Fibroblast of skin of left quadriceps (primary cell): ENCODE results near the gene KIF26B.
A peak's percentile ranks its signal among the peaks of the same experiment; 100 is the strongest.
"Not testable (repeated sequence)": the region's sequence is repeated elsewhere in the genome, so short reads cannot be mapped to it uniquely, and the experiment has no call there.

Source experiments
- DNase-seq, 2 experiments: peaks; one replicate each; pipeline ENCODE4 v3.0.0-alpha.2; 2013; ENCODE audit warnings: low read depth in 2 of 2

Gene KIF26B

DNA sequence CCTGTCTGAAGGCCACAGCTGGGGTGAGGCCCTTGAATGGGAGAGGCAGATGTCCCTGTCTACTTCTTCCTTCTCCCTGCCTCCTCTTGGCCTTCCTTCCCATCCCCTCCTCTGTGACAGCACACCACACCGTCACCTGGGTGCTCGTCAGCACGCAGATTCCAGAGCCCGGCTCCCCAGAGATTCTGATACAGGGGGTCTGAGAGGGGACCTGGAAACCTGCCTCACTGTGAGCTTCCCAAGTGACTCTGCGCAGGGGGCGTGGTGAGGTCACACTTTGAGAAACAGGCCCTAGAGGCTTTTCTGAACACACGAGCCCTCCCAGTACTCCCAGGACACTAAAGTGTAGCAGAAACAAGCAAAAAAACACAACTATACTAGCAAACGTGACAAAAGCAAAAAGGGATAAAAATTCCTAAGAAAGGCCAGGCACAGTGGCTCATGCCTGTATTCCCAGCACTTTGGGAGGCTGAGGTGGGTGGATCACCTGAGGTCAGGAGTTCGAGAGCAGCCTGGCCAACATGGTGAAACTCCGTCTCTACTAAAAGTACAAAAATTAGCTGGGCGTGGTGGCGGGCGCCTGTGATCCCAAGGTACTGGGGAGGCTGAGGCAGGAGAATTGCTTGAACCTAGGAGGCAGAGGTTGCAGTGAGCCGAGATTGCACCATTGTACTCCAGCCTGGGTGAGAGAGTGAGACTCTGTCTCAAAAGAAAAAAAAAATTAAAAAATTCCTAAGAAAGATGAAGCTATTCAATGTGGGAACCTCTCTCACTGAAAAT lies 201.3 kb downstream of the KIF26B start:
- not testable (repeated sequence) for DNase-seq

DNA sequence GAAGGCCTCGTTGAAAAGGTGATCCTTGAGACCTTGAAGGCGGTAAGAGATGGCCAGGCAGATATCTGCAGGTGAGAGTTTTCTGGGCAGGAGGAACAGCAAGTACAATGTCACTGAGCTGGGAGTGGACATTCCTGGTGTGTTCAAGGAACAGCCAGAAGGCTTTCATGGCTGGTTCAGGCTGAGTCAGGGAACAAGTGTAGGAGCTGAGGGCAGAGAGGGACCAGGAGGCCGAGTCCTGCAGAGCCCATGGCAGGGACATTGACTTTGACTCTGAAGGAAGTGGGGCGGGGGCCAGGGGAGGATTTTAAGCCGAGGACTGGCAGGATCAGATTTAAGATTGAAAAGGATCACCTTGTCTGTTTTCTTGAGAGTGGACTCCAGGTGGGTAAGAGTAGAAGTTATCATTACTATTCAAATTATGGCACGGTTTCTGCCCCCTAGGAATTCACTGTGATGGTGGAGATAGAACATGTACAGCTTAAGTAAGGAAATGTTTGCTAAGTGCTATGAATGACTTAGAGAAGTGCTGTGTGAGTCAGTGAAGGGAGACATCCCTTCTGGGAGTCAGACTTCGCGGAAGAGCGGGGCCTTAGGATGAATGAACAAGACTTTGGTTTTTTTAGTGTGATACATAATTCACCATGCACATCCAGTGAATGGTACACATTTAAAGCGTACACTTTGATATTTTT lies 202.3 kb downstream of the KIF26B start:
- DNase-seq = no peak

DNA sequence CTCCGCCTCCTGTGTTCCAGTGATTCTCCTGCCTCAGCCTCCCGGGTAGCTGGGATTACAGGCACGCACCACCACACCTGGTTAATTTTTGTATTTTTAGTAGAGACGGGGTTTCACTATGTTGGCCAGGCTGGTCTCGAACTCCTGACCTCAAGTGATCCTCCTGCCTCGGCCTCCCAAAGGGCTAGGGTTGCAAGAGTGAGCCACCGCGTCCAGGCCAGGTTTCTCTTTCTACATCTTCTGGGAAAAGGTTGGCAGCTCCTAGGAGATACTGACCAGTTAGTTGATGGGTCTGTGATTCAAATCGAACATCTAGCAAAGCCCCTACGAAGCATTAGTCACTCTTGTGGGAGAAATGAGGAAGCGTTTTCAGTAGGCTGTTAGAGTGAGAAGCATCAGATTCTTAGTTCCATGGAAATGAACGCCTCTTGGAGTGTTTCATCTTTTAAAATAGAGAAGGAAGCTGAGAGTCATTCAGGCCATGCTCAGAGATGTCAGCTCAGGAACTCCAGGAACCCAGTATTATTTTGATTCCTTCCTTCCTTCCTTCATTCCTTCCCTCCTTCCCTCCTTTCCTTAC lies 204.4 kb downstream of the KIF26B start:
- not testable (repeated sequence) for DNase-seq

DNA sequence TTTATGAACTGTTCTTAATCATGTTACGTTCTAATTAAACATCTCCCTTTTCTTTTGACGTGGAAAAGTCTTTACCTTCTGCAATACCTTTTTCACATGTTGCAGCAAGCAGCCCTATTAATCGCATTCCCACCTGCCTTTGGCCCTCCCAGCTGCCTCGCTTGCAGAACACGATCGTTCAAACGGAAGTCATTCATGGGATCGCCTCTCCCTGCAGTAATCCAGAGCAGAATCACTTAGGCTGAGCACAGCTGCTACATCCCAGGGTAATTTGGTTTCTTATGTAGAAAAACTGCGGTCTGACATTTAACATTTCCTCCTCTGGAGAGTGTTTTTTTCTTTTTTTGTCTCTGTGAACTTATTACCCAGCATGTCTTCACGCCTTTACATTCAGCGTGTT lies 206.3 kb downstream of the KIF26B start:
- DNase-seq = no peak

DNA sequence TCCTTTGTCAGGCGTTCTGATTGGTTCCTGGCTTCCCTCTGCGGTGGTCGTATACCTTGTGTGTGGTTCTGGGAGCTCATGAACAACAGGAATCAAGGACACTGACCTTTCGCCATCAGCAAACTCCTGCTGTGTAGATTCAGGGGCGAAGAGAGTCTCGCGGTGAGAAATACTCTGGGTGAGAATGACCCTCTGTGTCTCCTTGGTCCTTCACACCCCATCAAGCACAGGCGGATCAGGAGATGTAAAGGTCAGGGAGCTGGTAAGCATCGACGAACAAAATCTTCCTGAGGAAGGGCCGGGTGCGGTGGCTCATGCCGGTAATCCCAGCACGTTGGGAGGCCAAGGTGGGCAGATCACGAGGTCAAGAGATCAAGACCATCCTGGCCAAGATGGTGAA lies 207.2 kb downstream of the KIF26B start:
- no peak for DNase-seq

DNA sequence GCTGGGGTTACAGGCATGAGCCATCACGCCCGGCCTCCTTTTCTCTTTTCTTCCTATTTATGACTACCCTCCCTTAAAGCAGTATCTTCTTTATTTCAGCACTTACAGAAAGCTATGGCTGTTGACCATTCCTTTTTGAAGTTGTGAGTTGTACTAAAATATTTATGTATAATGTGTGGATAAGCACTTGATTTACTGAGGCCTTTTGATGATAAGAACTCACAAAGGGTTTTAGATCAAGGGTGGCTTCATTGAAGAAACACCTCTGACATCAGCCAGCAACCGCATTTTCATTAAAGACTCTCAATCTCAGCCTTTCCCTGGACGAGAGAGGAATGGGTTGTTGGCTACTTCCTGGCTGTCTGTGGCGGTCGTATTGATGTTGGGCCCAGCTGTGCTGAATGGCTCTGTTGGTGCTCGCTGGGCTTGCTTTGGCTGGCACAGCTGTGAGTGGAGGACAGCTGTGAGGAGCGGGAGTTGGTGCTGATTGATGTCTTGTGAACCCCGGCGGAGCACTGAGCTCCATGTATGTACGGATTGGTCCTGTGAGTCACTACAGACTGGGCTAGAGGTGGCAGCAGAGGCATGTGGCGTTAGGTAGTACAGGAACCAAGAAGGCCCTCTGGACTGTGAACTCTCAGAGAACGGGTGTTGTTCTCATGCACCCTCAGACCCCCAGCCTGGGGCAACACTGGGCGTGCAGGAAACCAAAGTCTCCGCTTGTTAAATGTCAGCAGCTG lies 208.8 kb downstream of the KIF26B start:
- no peak for DNase-seq

DNA sequence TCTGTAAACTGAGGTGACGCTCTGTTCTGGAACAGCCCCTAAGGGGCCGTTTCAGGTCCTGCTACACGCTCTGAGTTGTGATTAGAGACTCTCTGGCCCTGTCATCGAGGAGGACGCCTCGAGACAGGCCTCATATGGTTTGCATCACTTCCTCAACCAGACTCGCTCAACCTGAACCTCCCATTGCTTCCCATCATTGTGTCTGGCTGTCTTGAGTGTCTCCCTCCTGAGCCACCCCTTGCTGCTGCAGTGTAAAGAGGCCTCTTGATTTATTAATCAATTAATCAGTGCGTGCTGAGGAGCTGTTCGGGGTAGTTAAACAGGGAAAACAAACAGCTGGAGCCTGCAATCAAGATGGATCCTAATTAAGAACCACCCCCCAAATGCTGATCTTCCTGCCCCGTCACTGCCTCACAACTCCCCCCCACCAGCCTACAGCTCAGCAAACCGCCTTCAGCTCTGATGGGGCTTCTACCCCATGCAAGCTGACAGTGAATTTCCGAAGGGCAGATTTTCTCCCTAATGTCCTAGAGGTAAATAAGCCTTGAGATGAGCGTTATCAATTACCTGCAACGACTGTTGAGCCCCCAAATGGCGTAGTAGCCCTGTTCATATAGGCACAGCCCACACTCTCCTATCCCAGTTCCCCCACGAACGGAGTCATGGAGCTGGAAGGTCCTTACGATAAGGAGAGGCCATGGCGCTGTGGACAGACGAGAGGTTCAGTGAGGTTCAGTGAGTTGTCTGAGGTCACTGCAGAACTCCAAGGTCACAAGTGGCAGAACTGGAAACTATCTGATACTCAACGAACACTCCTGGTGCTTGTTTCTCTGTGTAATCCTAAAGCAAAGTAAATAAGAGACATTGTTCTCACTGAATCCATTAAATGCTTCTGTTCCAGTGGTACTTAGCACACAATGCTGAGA lies 210.6 kb downstream of the KIF26B start:
- no peak for DNase-seq

DNA sequence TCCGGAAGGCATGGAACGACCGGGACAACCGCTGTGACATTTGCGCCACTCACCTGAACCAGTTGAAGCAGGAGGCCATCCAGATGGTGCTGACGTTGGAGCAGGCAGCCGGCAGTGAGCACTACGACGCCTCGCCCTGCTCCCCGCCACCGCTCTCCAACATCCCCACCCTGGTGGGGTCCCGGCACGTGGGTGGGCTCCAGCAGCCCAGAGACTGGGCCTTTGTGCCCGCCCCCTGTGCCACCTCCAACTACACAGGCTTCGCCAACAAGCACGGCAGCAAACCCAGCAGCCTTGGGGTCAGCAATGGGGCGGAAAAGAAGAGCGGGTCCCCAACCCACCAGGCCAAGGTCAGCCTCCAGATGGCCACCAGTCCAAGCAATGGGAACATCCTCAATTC lies 212.1 kb downstream of the KIF26B start:
- no peak for DNase-seq

DNA sequence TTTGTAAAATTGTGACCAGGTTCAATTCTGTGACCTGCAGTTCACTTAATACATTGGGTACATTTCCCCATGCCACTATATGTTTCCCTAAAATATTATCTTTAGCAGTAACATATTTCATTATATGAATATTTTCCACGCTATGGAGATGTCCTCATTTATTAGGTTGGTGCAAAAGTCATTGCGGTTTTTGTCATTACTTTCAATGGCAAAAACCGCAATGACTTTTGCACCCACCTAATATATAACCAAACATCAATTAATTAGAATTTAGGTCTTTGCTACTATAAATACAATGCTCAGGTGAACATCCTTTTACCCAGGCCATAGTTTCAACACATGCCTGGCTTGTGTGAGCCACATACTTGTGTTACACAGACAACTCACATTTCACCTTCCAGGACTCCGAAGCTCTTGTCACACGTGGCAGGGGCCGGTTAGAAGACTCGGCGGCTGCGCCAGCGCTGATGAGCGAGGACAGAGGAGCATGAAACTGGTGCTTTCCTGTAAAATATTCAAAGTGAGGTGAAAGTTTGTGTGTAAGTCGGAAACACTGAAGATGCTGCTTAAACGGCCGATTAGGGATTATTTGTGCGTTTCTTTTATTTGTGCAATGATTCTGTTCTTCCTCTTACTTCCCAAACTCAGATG lies 215.5 kb downstream of the KIF26B start:
- DNase-seq = no peak

DNA sequence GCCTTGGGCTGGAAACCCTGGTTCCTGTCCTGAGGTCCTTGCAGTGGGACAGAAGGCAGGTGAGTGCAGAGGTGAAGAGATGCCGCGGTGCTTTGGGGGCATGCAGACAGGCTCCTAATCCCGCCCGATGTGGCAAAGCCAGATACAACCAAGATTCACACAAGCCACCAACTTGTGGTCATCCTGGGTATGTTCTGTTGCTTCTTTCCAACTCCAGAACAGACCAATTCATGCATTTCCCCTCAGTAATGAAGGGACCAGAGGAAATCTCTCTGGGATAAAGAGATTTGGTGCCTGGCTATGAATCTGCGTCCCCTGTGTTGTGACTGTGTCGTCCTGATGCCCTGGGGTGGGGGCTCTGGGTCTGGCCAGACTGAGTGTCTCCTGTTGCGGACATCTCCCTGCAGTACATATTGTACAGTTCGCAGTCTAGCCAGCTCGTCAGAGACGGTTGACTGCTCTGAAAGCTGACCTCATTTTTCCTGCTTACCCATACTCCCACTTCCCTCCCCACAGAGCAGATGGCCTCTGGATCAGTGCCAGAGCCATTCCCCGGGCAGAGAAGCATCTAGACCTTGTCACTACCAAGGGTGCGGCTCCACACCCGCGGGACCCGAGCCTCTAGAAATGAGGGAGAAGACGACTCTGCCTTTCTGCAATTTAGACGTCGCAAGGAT lies 216.3 kb downstream of the KIF26B start:
- no peak for DNase-seq

DNA sequence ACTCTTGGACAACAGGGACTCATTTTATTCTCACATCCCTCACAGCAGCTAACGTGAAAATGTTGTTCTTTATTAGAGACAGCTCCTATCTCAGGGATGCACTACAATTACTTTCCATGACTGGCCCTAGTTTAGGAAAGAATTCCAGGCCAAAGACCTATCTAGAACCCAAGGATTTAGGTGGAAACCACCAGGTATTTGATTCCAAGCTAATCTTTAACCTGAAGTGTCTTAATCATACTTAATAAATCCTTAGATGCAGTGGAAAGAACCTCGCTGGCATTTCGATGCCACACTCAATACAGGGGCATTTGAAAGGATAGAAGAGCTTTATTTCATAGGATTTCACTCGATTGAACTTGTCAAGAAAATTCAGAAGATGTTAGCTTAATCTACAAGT lies 218.3 kb downstream of the KIF26B start:
- no peak for DNase-seq

DNA sequence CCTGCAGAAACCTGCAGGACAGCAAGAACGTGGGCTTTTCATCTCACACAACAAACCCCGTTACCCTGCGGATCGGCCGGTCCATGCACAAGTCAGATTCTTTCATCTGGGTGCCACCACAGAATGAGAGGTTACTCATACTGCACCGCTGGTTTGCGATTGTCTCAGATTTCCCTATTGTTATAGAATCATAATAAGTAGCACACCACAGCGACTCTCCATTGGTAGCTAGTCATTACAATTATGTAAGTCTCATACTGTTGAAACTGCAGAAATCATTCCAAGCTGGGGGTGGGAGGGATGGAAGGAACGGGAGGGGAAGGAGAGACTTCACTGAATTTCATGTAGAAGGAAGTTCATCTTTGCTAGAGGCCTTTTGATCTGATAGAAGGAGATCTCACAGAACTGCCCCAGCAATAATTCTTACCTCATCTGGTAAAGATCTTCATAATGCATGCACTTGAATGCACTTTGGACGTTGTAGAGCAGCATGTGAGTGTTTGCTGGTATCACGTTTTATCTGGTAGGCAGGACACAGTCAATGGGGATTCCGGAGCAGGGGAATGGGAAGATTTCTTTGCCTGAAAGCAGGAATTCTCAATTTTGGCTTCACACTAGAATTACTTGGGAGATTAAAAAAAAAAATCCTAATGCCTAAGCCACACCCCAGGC lies 221.1 kb downstream of the KIF26B start:
- peak in 1 of 2 experiments; percentile 6 for DNase-seq

DNA sequence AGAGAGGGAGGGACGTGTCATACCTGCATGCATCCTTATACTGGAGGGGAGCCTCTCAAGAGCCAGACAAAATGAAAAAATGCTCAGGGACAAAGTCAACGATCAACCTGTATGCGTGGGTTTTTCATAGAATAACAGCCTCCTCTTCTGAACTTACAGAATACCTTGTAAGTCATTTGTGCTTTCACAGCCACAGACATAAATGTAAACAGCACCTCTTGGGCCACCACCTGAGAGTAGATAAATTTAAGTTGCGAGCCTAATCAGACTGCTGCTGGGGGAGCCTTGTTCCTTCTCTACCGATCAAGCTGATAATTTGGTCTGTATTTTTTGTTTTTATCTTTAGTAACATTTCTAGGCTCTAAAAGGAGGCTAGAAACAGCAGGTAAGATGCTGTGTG lies 223.1 kb downstream of the KIF26B start:
- no peak for DNase-seq

DNA sequence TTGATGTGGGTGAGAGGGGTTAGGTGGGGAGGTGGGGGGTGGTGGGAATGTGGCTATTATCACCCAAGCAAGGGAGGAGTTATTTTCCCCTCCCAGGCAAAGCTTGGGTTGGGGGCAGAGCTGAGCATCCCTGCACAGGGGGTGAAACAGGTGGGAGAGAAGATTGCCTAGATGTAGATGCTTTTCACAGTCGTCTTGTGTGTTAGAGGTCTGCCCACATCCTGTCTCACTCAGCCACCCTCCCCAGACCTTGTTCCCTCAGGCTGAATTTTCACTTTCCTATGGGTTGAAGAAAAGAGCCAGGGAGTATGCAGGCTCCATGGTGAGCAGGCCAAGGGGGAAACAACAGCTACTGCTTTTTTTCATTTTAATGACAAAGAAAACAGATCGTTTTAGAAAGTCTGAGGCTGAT lies 223.5 kb downstream of the KIF26B start:
- DNase-seq = no peak

DNA sequence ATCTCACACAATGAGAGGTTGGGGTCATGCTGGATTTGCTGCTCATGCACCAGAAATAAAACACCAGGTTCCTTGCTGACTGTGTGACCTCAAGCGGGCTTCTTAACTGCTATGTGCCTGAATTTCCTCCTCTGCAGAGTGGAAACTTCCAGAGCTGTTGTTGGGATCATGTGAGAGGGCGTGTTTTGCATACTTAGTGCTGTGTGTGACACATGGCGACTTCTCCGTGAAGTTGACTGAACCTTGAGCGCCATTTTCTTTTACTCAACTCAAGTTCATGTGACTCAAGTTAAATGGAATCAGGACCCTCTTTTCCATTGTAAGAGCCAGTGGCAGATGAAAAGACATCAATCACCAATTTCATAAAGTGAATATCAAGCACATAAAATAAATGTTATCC lies 224.0 kb downstream of the KIF26B start:
- DNase-seq = no peak

DNA sequence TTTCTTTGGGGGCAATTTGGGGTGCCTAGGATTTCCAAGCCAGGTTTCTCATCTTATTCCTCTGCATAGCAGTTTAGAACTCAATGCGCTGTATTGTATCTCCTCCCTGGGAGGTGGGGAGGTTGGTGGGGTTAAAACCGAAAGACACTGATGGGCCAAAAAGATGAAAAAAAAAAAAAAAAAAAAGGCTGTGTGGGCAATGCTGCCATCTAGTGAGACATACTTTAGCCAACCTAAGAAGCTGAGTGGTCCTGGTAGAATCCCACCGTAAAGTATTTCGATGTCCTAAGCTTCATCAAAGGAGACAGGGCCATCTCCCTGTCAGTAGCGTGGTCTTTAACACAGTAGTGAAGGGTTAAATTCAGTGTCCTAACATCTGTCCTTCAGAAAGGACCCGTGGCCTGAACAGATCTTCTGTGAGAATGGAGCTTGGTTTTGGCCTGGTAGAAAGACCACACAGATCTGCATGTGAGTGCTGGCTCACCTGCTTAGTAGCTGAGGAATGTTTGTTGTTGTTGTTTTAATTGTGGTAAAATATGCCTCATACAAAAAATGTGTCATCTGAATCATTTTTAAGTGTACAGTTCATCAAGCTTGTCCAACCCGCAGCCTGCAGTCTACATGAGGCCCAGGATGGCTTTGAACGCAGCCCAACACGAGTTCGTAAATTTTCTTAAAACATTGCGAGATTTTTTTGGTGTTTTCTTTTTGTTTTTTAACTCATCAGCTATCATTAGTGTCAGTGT lies 226.2 kb downstream of the KIF26B start:
- no peak for DNase-seq

DNA sequence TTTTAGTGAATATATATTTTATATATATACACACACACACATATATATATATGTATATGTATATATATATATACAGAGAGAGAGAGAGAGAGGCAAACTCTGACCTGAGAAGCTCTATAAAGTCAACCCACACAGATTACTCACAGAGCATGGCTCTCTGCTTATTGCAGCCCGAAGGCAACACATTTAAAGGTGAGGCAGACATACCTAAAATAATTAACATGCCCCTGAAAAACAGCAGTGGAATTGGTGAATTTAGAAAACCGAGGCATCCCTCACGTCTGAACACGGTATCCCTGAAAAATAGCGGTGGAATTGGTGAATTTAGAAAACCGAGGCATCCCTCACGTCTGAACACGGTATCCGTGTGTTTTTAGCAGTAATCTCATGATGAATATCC lies 228.2 kb downstream of the KIF26B start:
- DNase-seq = no peak

DNA sequence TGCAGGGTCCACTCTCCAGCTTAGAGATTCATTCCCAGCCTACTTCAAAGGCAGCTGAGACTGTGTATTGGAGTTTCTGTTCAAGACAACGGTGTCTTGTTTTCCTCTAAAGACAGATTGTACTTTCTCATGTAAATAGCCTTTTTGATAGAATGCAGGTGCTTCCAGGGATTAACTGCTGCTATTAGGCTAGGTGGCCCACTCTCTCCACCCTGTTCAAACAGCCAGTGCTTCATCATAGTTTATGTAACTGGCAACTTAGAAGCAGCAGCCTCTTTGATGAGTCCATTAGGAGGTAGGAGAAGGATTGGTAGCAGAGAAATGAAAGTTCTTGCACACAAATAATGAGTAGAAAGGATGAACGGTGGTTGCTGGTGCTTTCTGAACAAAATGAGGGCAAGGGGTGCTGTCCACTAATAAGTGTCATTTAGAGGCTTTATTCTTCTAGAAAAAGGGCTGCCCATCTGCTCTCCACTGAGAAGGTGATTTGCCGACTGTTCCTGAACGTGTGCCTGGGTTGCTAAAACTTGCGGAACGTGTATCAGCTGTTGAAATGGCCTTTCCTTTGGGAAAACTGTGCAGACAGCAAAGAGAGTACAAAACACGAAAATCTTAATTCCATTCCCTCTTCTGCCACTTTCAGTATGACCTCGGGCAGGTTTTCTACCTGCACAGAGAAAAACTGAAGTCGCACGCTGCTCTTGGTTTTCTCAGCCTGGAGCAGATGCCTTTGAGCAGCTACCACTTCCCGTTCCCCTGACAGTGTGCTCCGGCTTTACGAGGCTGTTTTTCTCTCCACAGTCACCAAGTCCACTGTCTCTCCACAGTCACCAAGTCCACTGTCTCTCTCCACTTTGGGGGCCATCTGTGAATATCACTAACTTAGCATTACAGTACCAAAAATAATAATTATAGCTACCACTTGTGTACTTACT lies 228.9 kb downstream of the KIF26B start:
- no peak for DNase-seq
